BJ (cell line): Measurements from ENCODE around the gene SLC10A3. TPM values are rescaled to one million over a fixed set of nuclear protein-coding genes. Genes with fewer than 3 reads are reported as not detected.

Source experiments
- CTCF ChIA-PET: fragments of 350-600 bp; formaldehyde crosslinking; extraction: SDS; loops from one replicate; lab custom pipeline; 2021; ENCODE audit warnings: antibody characterized with exemption, inconsistent platforms; lab: Yijun Ruan, JAX
- POLR2A ChIA-PET: fragments of 300-600 bp; sonication (Branson Sonifier 250); formaldehyde crosslinking; extraction: SDS; loops from one replicate; lab custom pipeline; 2021; ENCODE audit warnings: antibody characterized with exemption; lab: Charles Lee
- DNase-seq: peaks from one replicate; pipeline ENCODE4 v3.0.0-alpha.2; 2011; ENCODE audit warnings: low read depth
- H3K27me3 ChIP-seq: 2 replicates; pipeline ENCODE4 v1.6.0; 2011; ENCODE audit warnings: low read length; ENCODE audit not compliant: control insufficient read depth, insufficient read depth
- H3K36me3 ChIP-seq: 2 replicates; pipeline ENCODE4 v1.5.1; 2011; ENCODE audit warnings: low read length; ENCODE audit not compliant: control insufficient read depth, insufficient read depth
- H3K4me3 ChIP-seq: 2 replicates; pipeline ENCODE4 v1.5.1; 2011; ENCODE audit warnings: low read depth, mild to moderate bottlenecking, control low read depth, low read length
- CTCF ChIP-seq: IDR thresholded peaks from 2 replicates; pipeline ENCODE4 v1.5.1; 2011; ENCODE audit warnings: low read depth, mild to moderate bottlenecking, control low read depth, inconsistent platforms, low read length, moderate library complexity; ENCODE audit not compliant: insufficient read depth
- polyA plus RNA-seq: library from polyadenylated mRNA; depleted of rRNA; stranded (reverse); fragments of >200 nt; gene quantifications from 2 replicates; pipeline ENCODE4 v1.2.3, GENCODE V29; 2011; rRNA removed
- small RNA-seq: library from RNA; depleted of rRNA; stranded (forward); fragments of <200 nt; gene quantifications from one replicate; pipeline ENCODE3, GENCODE V24; 2012; ENCODE audit warnings: low replicate concordance, low read depth; ENCODE audit not compliant: insufficient read length

The SLC10A3 gene
- polyA plus RNA-seq, 1 experiment, result 45.6 TPM

- TF ChIP-seq CTCF, result no peak
- no peak for DNase-seq
- CTCF ChIA-PET, result no interaction called here
- Histone ChIP-seq H3K36me3 (peaks cover 22% of the 10 kb centered on the region), H3K27me3 (no peaks in the 10 kb centered on the region), H3K4me3 (peak overlapping the region; percentile 76)
- POLR2A ChIA-PET, result no interaction called here
Measured at GRCh38 chrX:154437971-154438893, 52.2 kb downstream of the SLC10A3 start.

Small RNAs within 50 kb of the gene (small RNA-seq; reads per million reads assigned to genes)
- not detected for gene MIR6858
- gene RN7SL697P, result not detected

Other genes starting within 250 kb of the SLC10A3 start
- not detected in 2 replicates for gene OPN1MW3, start 233.0 kb downstream of the SLC10A3 start, polyA plus RNA-seq
- gene TEX28, start 195.5 kb downstream of the SLC10A3 start, polyA plus RNA-seq, result not detected in 2 replicates
- gene TKTL1, start 194.8 kb downstream of the SLC10A3 start, polyA plus RNA-seq, result not detected in 2 replicates
- 855 and 1,740 TPM in 2 replicates for gene FLNA, start 116.0 kb downstream of the SLC10A3 start, polyA plus RNA-seq
- 32.6 and 71.0 TPM in 2 replicates for gene EMD, start 111.3 kb downstream of the SLC10A3 start, polyA plus RNA-seq
- gene RPL10, start 92.3 kb downstream of the SLC10A3 start, polyA plus RNA-seq, result 5,693 and 7,037 TPM in 2 replicates
- 50.3 and 63.5 TPM in 2 replicates for gene DNASE1L1, start 81.4 kb downstream of the SLC10A3 start, polyA plus RNA-seq
- 13.1 and 24.8 TPM in 2 replicates for gene TAFAZZIN, start 79.1 kb downstream of the SLC10A3 start, polyA plus RNA-seq
- gene ATP6AP1, start 62.0 kb downstream of the SLC10A3 start, polyA plus RNA-seq, result 82.8 and 143 TPM in 2 replicates
- gene GDI1, start 53.5 kb downstream of the SLC10A3 start, polyA plus RNA-seq, result 149 and 216 TPM in 2 replicates
- 74.8 and 75.0 TPM in 2 replicates for gene FAM50A, start 46.5 kb downstream of the SLC10A3 start, polyA plus RNA-seq
- 16.8 and 36.0 TPM in 2 replicates for gene PLXNA3, start 32.3 kb downstream of the SLC10A3 start, polyA plus RNA-seq
- 14.4 and 17.8 TPM in 2 replicates for gene LAGE3, start 11.3 kb downstream of the SLC10A3 start, polyA plus RNA-seq
- gene UBL4A, start 4.0 kb downstream of the SLC10A3 start, polyA plus RNA-seq, result 22.1 and 33.3 TPM in 2 replicates
- gene FAM3A, start 25.6 kb upstream of the SLC10A3 start, polyA plus RNA-seq, result 17.3 and 34.8 TPM in 2 replicates
- 57.7 and 157 TPM in 2 replicates for gene G6PD, start 56.2 kb upstream of the SLC10A3 start, polyA plus RNA-seq
- 22.6 and 38.8 TPM in 2 replicates for gene IKBKG, start 57.0 kb upstream of the SLC10A3 start, polyA plus RNA-seq
- gene CTAG1A, start 94.5 kb upstream of the SLC10A3 start, polyA plus RNA-seq, result not detected in 2 replicates
- not detected in 2 replicates for gene CTAG1B, start 128.7 kb upstream of the SLC10A3 start, polyA plus RNA-seq
- gene CTAG2, start 162.9 kb upstream of the SLC10A3 start, polyA plus RNA-seq, result not detected in 2 replicates